HEK293 (cell line): ENCODE measurements around the gene NUCKS1.

Experiments used
- CTCF ChIA-PET: fragments of 350-600 bp; formaldehyde crosslinking; extraction: SDS; loops from one replicate; lab custom pipeline; 2021; ENCODE audit warnings: antibody characterized with exemption; lab: Yijun Ruan, JAX
- POLR2A ChIA-PET: fragments of 300-600 bp; formaldehyde crosslinking; extraction: SDS; loops from one replicate; lab custom pipeline; 2020; ENCODE audit warnings: antibody characterized with exemption, inconsistent platforms; lab: Yijun Ruan, JAX
- H3K27ac ChIP-seq: fragments of 200-500 bp; sonication (Bioruptor generic); 2 replicates; pipeline ENCODE4 v1.5.1; 2014; ENCODE audit warnings: low read depth, low read length, control low read depth, inconsistent platforms; ENCODE audit errors: extremely low read depth
- H3K36me3 ChIP-seq, 2 experiments: fragments of 200-500 bp in 1 of 2; sonication (Bioruptor generic) in 1 of 2; 1 replicate in 1 of 2; 2 replicates in 1 of 2; pipeline ENCODE4 v1.5.1; 2014 to 2017; ENCODE audit warnings: inconsistent platforms in 2 of 2, low read length in 2 of 2; ENCODE audit not compliant: control insufficient read depth in 2 of 2, insufficient read depth in 1 of 2
- H3K4me1 ChIP-seq: fragments of 200-500 bp; sonication (Bioruptor generic); 2 replicates; pipeline ENCODE4 v1.5.1; 2014; ENCODE audit warnings: mild to moderate bottlenecking, low read length, inconsistent platforms; ENCODE audit not compliant: control insufficient read depth, insufficient read depth
- H3K4me3 ChIP-seq: 2 replicates; pipeline ENCODE4 v1.5.1; 2011; ENCODE audit warnings: low read depth, mild to moderate bottlenecking, control low read depth, low read length, moderate library complexity
- H3K9me3 ChIP-seq: fragments of 200-500 bp; sonication (Bioruptor generic); 2 replicates; pipeline ENCODE4 v1.5.1; 2014; ENCODE audit warnings: low read depth, low read length, inconsistent platforms; ENCODE audit not compliant: control insufficient read depth, insufficient read depth
- EGR2 ChIP-seq: fragments of 450-650 bp; formaldehyde crosslinking; IDR thresholded peaks from 2 replicates; pipeline ENCODE4 v1.5.1; 2016; ENCODE audit warnings: low read depth, missing biosample characterization, missing genetic modification characterization
- PRDM1 ChIP-seq: fragments of 450-650 bp; formaldehyde crosslinking; IDR thresholded peaks from 2 replicates; pipeline ENCODE4; 2016; ENCODE audit warnings: missing biosample characterization, missing genetic modification characterization
- PRDM10 ChIP-seq: fragments of 450-650 bp; formaldehyde crosslinking; IDR thresholded peaks from 2 replicates; pipeline ENCODE4 v1.5.1; 2016; ENCODE audit warnings: missing biosample characterization, missing genetic modification characterization
- WT1 ChIP-seq: fragments of 450-650 bp; formaldehyde crosslinking; IDR thresholded peaks from 2 replicates; pipeline ENCODE4 v1.5.1; 2016; ENCODE audit warnings: missing biosample characterization, missing genetic modification characterization
- ZBTB21 ChIP-seq: fragments of 450-650 bp; formaldehyde crosslinking; IDR thresholded peaks from 2 replicates; pipeline ENCODE4 v1.5.1; 2017; ENCODE audit warnings: missing biosample characterization, missing genetic modification characterization
- ZBTB8A ChIP-seq: fragments of 450-650 bp; formaldehyde crosslinking; IDR thresholded peaks from 2 replicates; pipeline ENCODE4 v1.5.1; 2016; ENCODE audit warnings: missing biosample characterization, missing genetic modification characterization
- ZNF132 ChIP-seq: fragments of 450-650 bp; formaldehyde crosslinking; IDR thresholded peaks from 2 replicates; pipeline ENCODE4 v1.5.1; 2017; ENCODE audit warnings: missing biosample characterization, missing genetic modification characterization, borderline replicate concordance
- ZNF157 ChIP-seq: fragments of 450-650 bp; formaldehyde crosslinking; IDR thresholded peaks from 2 replicates; pipeline ENCODE4 v1.5.1; 2016; ENCODE audit warnings: missing biosample characterization, missing genetic modification characterization
- ZNF184 ChIP-seq: fragments of 450-650 bp; IDR thresholded peaks from 2 replicates; pipeline ENCODE4 v1.5.1; 2018; ENCODE audit warnings: missing biosample characterization, mild to moderate bottlenecking, missing genetic modification characterization
- ZNF2 ChIP-seq: fragments of 450-650 bp; formaldehyde crosslinking; IDR thresholded peaks from 2 replicates; pipeline ENCODE4 v1.5.1; 2016; ENCODE audit warnings: missing biosample characterization, missing genetic modification characterization
- ZNF248 ChIP-seq: fragments of 450-650 bp; formaldehyde crosslinking; IDR thresholded peaks from 2 replicates; pipeline ENCODE4 v1.5.1; 2017; ENCODE audit warnings: missing biosample characterization, missing genetic modification characterization
- ZNF280C ChIP-seq: fragments of 450-650 bp; formaldehyde crosslinking; IDR thresholded peaks from 2 replicates; pipeline ENCODE4 v1.5.1; 2016; ENCODE audit warnings: missing biosample characterization, missing genetic modification characterization
- ZNF366 ChIP-seq: fragments of 450-650 bp; formaldehyde crosslinking; conservative IDR thresholded peaks from 2 replicates; pipeline ENCODE4 v1.5.1; 2016; ENCODE audit warnings: missing biosample characterization, missing genetic modification characterization
- ZNF549 ChIP-seq: fragments of 450-650 bp; IDR thresholded peaks from 2 replicates; pipeline ENCODE4 v1.5.1; 2018; ENCODE audit warnings: missing biosample characterization, missing genetic modification characterization, mild to moderate bottlenecking, inconsistent platforms, moderate library complexity
- ZNF600 ChIP-seq: fragments of 450-650 bp; formaldehyde crosslinking; IDR thresholded peaks from 2 replicates; pipeline ENCODE4 v1.5.1; 2016; ENCODE audit warnings: missing biosample characterization, missing genetic modification characterization
- ZNF624 ChIP-seq: fragments of 450-650 bp; formaldehyde crosslinking; IDR thresholded peaks from 2 replicates; pipeline ENCODE4 v1.5.1; 2017; ENCODE audit warnings: missing biosample characterization, missing genetic modification characterization
- ZNF660 ChIP-seq: fragments of 450-650 bp; IDR thresholded peaks from 2 replicates; pipeline ENCODE4 v1.5.1; 2018; ENCODE audit warnings: missing biosample characterization, mild to moderate bottlenecking, missing genetic modification characterization
- ZNF791 ChIP-seq: fragments of 450-650 bp; formaldehyde crosslinking; IDR thresholded peaks from 2 replicates; pipeline ENCODE4 v1.5.1; 2016; ENCODE audit warnings: missing biosample characterization, missing genetic modification characterization

NUCKS1 gene

GRCh38 chr1:205780335-205780734 lies 30.4 kb upstream of the NUCKS1 start:
- ChIA-PET POLR2A (no interaction called here), CTCF (interaction anchor here (1.0 kb wide), 1 partner anchor 12 kb away, joined by 4 read pairs; no protein-coding TSS in a partner anchor)
- TF ChIP-seq PRDM1 (peak; percentile 58; the same call in 1 of the 2 replicates), ZNF366 (tag by site-specific recombination) (0 out of 2 replicates have a peak, but pooled peaks have one; percentile 30), ZNF549 (tag by site-specific recombination) (no peak)

GRCh38 chr1:205777994-205778393 lies 28.0 kb upstream of the NUCKS1 start:
- Histone ChIP-seq H3K27ac (no peak overlapping the region), H3K9me3 (no peaks in the 10 kb centered on the region), H3K36me3 (no peaks in the 10 kb centered on the region), H3K4me1 (no peaks in the 10 kb centered on the region), H3K4me3 (no peak overlapping the region)
- ChIA-PET POLR2A (no interaction called here), CTCF (interaction anchor here (0.5 kb wide), 1 partner anchor 184 kb away, joined by 4 read pairs; no protein-coding TSS in a partner anchor)
- TF ChIP-seq WT1 (tag by site-specific recombination) (no peak), ZBTB21 (no peak), PRDM10 (no peak), ZNF280C (tag by site-specific recombination) (no peak), PRDM1 (no peak), ZNF157 (tag by site-specific recombination) (no peak), ZNF624 (tag by site-specific recombination) (no peak), ZNF132 (no peak), ZNF660 (tag by site-specific recombination) (no peak), ZNF184 (no peak), ZNF248 (no peak), ZNF791 (no peak), ZNF600 (no peak)

More at GRCh38 chr1:205780335-205780734, 30.4 kb upstream of the NUCKS1 start:
- no peaks in the 10 kb centered on the region for H3K4me1 ChIP-seq
- H3K9me3 ChIP-seq = no peaks in the 10 kb centered on the region
- H3K36me3 ChIP-seq = no peaks in the 10 kb centered on the region
- H3K4me3 ChIP-seq = no peak overlapping the region
- no peak overlapping the region for H3K27ac ChIP-seq

- TF ChIP-seq ZNF366 (tag by site-specific recombination) (0 out of 2 replicates have a peak, but pooled peaks have one; percentile 11), ZBTB8A (no peak), EGR2 (tag by site-specific recombination) (no peak), ZNF2 (tag by site-specific recombination) (no peak)
- CTCF ChIA-PET = interaction anchor here (0.8 to 3.3 kb wide), 4 partner anchors 16 to 637 kb away, joined by 3 to 14 read pairs (median 4); no protein-coding TSS in a partner anchor
- H3K9me3 ChIP-seq = no peaks in the 10 kb centered on the region
- no peak overlapping the region for H3K27ac ChIP-seq
- H3K36me3 ChIP-seq = peaks cover 0 to 3% of the 10 kb centered on the region in 2 experiments; a peak in 1 of 3 replicates
- no peak overlapping the region; the same call in 1 of the 2 replicates for H3K4me3 ChIP-seq
- POLR2A ChIA-PET = interaction anchor here (1.3 to 2.0 kb wide), 4 partner anchors 9 to 29 kb away, joined by 3 to 10 read pairs (median 6); partner anchors contain the start of gene NUCKS1
- no peaks in the 10 kb centered on the region for H3K4me1 ChIP-seq
These were observed 25.7 kb upstream of the NUCKS1 start for GRCh38 chr1:205775717-205776056.
